GM13977 (cell line): Measurements from ENCODE around the gene PLXNA1.

Experiments
- DNase-seq: peaks from one replicate; pipeline ENCODE4 v3.0.0; 2012; ENCODE audit warnings: low spot score
- in situ Hi-C: fragments of 300-500 bp; cut with MboI; formaldehyde crosslinking; loops from one replicate; pipeline ENCODE4 v1.12.0; 2022; ENCODE audit warnings: low sequenced_read_pairs, low pct_unique_long_range_greater_than_20kb, mixed read lengths, inconsistent platforms; ENCODE audit not compliant: unreplicated experiment
- TF ChIP-seq, protein P1 (sequence below): IDR thresholded peaks from 2 replicates; pipeline ENCODE4 v1.5.1; 2012; ENCODE audit warnings: mild to moderate bottlenecking, control low read depth; ENCODE audit not compliant: insufficient read depth; ENCODE audit errors: extremely low read depth, missing control alignments

The PLXNA1 gene

GRCh38 chr3:127013758-127014535 is 31.0 kb downstream of the PLXNA1 start:
- in situ Hi-C loops, result no loop called here
- no peak for DNase-seq
- TF ChIP-seq, protein P1, sequence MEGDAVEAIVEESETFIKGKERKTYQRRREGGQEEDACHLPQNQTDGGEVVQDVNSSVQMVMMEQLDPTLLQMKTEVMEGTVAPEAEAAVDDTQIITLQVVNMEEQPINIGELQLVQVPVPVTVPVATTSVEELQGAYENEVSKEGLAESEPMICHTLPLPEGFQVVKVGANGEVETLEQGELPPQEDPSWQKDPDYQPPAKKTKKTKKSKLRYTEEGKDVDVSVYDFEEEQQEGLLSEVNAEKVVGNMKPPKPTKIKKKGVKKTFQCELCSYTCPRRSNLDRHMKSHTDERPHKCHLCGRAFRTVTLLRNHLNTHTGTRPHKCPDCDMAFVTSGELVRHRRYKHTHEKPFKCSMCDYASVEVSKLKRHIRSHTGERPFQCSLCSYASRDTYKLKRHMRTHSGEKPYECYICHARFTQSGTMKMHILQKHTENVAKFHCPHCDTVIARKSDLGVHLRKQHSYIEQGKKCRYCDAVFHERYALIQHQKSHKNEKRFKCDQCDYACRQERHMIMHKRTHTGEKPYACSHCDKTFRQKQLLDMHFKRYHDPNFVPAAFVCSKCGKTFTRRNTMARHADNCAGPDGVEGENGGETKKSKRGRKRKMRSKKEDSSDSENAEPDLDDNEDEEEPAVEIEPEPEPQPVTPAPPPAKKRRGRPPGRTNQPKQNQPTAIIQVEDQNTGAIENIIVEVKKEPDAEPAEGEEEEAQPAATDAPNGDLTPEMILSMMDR, result no peak

DNA sequence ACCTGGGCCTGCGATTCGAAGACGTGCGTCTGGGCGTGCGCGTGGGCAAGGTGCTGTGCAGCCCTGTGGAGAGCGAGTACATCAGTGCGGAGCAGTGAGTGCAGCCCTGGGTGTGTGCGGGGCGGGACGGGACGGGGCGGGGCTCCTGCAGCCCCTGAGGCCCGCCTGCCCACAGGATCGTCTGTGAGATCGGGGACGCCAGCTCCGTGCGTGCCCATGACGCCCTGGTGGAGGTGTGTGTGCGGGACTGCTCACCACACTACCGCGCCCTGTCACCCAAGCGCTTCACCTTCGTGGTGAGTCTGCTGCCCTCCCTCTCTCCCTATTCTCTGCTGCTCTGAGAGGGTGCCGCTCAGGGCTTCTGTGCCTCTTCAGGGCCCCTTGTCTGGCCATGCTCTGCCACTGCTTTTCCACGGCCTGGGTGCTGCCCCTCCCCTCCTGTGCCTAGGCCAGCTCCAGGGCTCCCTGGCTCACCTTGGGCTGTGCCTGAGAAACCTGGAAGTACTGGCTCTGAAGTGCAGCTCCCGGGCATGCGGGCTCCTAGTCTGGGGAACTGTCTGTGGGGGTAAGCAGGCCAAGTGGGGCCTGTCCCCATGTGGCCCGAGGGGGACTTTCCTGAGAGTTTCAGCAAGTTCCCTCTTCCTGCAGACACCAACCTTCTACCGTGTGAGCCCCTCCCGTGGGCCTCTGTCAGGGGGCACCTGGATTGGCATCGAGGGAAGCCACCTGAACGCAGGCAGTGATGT is 31.8 kb downstream of the PLXNA1 start:
- TF ChIP-seq, protein P1, result no peak
- peak; percentile 86 for DNase-seq
- in situ Hi-C loops, result no loop called here

DNA sequence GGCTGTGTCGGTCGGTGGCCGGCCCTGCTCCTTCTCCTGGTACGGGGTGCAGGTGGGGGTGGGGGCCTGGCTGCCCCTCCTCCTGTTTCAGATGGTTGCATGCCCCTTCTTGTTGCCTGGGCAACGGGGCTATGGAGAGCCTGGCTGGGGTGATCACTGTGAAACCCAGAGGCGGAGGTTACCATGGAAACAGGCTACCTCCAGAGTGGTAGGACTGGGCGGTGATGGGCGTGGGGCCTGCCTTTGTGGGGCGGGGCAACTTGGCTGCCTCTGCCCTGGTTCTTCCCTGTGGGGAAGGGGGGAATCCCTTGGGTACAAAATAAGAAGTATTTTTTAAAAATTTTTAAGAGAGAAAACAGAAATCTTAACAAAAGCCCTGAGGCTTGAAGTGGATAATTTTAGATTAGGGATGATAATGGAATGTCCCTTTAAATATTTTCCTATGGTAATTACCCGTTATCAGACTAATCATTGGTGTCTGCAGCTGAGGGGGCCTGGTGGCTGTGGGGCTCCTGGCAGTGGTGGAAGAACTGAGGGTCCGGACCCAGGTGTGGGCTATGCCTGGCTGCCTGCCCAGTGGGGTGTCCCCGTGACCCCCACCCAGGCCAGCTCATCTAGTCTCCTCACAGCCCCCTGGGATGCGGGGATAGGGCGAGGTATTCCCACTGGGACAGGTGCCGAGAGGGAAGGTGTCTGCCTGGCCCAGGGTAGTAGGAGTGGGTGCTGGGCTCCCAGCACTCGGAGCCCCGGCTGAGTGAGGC is 32.5 kb downstream of the PLXNA1 start:
- TF ChIP-seq, protein P1, result no peak
- in situ Hi-C loops, result no loop called here
- DNase-seq, result peak; percentile 97

GRCh38 chr3:127016043-127016343 is 33.1 kb downstream of the PLXNA1 start:
- in situ Hi-C loops, result no loop called here
- DNase-seq, result no peak
- TF ChIP-seq, protein P1, result no peak

- in situ Hi-C loops, result no loop called here
Observed at GRCh38 chr3:127016461-127016860, 33.5 kb downstream of the PLXNA1 start.

GRCh38 chr3:127017229-127017628 is 34.3 kb downstream of the PLXNA1 start:
- TF ChIP-seq, protein P1, result no peak
- no peak for DNase-seq
- in situ Hi-C loops, result no loop called here

More at GRCh38 chr3:127016461-127016860, 33.5 kb downstream of the PLXNA1 start:
- TF ChIP-seq, protein P1, result no peak
- no peak for DNase-seq
